ENCODE results near the gene CDK2AP2. TPM values are rescaled to one million over a fixed set of nuclear protein-coding genes. Genes with fewer than 3 reads are reported as not detected.
"Not testable (repeated sequence)": the region's sequence is repeated elsewhere in the genome, so short reads cannot be mapped to it uniquely, and the experiment has no call there.

Gene CDK2AP2
- total and polyA plus RNA-seq, 2 donors (not counting 3 experiments of a cell fraction or from before 2014, with no cell fraction given): 81.2 to 143 TPM

DNA sequence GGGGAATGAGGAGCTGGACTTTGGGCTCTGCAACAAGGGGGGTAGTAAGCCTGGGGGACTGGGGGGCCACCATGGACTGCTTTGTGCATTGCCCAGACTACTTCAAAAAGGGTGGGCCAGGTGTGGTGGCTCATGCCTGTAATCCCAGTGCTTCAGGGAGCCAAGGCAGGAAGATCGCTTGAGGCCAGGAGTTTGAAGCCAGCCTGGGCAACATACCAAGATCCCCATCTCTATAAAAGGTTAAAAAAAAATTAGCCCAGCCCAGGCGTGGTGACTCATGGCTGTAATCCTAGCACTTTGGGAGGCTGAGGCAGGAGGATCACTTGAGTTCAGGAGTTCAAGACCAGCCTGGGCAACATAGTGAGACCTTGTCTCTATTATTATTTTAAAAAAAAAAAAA lies 42.4 kb downstream of the CDK2AP2 start:
- H3K27ac ChIP-seq (ENCODE audit: insufficient read depth, low read depth, low read length); H3K79me2 ChIP-seq (ENCODE audit: control insufficient read depth, insufficient read depth, low read length); H2AFZ ChIP-seq (ENCODE audit: low read depth, low read length); BruUV-seq (replicated peaks); H3K27me3 ChIP-seq (ENCODE audit: control insufficient read depth in 2 of 2, insufficient read depth in 2 of 2, low read length in 2 of 2); dilution Hi-C loops (cut with MboI; ENCODE audit: extremely low pct_ligation_motif_present, low sequenced_read_pairs); FAIRE-seq; H3K4me3 ChIP-seq (replicated peaks in 1 of 3; ENCODE audit: insufficient read depth in 1 of 3, low read depth in 1 of 3, low read length in 3 of 3); H4K20me1 ChIP-seq (replicated peaks; ENCODE audit: control insufficient read depth, extremely low read depth, insufficient read depth, low read length); POLR2A ChIA-PET; H3K4me2 ChIP-seq (ENCODE audit: insufficient read depth, low read length); H3K9me3 ChIP-seq (replicated peaks; ENCODE audit: control insufficient read depth, insufficient read depth, low read length); H3K9me1 ChIP-seq (replicated peaks; ENCODE audit: control insufficient read depth, extremely low read depth, insufficient read depth, low read length); H3K36me3 ChIP-seq (ENCODE audit: control insufficient read depth in 2 of 2, extremely low read depth in 1 of 2, insufficient read depth in 2 of 2, low read length in 2 of 2); DNase-seq (ENCODE audit: low read depth, low spot score); H3K9ac ChIP-seq (replicated peaks; ENCODE audit: extremely low read depth, insufficient read depth, low read length): not testable (repeated sequence)
- intact Hi-C loops (cut with micrococcal nuclease): loop anchor here (2.0 to 5.0 kb wide), 2 partner anchors 45 to 97 kb away; no protein-coding TSS in a partner anchor
- CTCF ChIA-PET: interaction anchor here (0.8 kb wide), 1 partner anchor 64 kb away, joined by 4 read pairs; the partner anchor contains the start of gene PPP1CA
- H3K4me1 ChIP-seq (ENCODE audit: control insufficient read depth, extremely low read depth, insufficient read depth, low read length): peaks cover 19% of the 10 kb centered on the region

DNA sequence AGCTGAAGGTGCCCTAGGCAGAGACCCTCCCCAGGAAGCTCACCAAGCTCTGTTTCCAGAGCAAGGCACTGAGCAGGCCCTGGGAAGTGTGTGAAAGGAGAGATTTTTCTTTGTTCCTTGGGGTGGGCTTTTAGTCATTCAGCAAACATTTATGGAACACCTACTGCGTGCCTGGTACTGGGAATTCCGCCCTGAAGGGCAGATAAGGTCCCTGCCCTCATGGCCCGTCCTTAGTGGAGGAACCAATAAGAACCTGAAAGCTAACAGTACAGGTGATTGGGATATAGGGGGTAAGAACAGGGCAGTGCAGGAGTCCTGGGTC lies 42.8 kb downstream of the CDK2AP2 start:
- intact Hi-C loops (cut with micrococcal nuclease) (loop anchor here (2.0 to 5.0 kb wide), 2 partner anchors 44 to 97 kb away; no protein-coding TSS in a partner anchor), dilution Hi-C loops (cut with MboI; ENCODE audit: extremely low pct_ligation_motif_present, low sequenced_read_pairs) (no loop called here)
- Histone ChIP-seq H3K4me2 (ENCODE audit: insufficient read depth, low read length) (peak overlapping the region; percentile 68), H3K4me1 (ENCODE audit: control insufficient read depth, extremely low read depth, insufficient read depth, low read length) (peaks cover 19% of the 10 kb centered on the region), H3K9me1 (replicated peaks; ENCODE audit: control insufficient read depth, extremely low read depth, insufficient read depth, low read length) (no peaks in the 10 kb centered on the region), H3K4me3 (replicated peaks in 1 of 3; ENCODE audit: insufficient read depth in 1 of 3, low read depth in 1 of 3, low read length in 3 of 3) (peak overlapping the region; percentile 25 to 64 (median 41)), H3K36me3 (ENCODE audit: control insufficient read depth in 2 of 2, extremely low read depth in 1 of 2, insufficient read depth in 2 of 2, low read length in 2 of 2) (no peaks in the 10 kb centered on the region), H4K20me1 (replicated peaks; ENCODE audit: control insufficient read depth, extremely low read depth, insufficient read depth, low read length) (no peaks in the 10 kb centered on the region), H3K27me3 (ENCODE audit: control insufficient read depth in 2 of 2, insufficient read depth in 2 of 2, low read length in 2 of 2) (no peaks in the 10 kb centered on the region), H3K27ac (ENCODE audit: insufficient read depth, low read depth, low read length) (peak overlapping the region; percentile 30), H3K9me3 (replicated peaks; ENCODE audit: control insufficient read depth, insufficient read depth, low read length) (no peaks in the 10 kb centered on the region), H3K79me2 (ENCODE audit: control insufficient read depth, insufficient read depth, low read length) (no peaks in the 10 kb centered on the region), H3K9ac (replicated peaks; ENCODE audit: extremely low read depth, insufficient read depth, low read length) (peak overlapping the region; percentile 12), H2AFZ (ENCODE audit: low read depth, low read length) (no peak overlapping the region)
- DNase-seq (ENCODE audit: low read depth, low spot score) (no peak), FAIRE-seq (no peak)
- POLR2A ChIA-PET: no interaction called here
- TF ChIP-seq, protein P1, sequence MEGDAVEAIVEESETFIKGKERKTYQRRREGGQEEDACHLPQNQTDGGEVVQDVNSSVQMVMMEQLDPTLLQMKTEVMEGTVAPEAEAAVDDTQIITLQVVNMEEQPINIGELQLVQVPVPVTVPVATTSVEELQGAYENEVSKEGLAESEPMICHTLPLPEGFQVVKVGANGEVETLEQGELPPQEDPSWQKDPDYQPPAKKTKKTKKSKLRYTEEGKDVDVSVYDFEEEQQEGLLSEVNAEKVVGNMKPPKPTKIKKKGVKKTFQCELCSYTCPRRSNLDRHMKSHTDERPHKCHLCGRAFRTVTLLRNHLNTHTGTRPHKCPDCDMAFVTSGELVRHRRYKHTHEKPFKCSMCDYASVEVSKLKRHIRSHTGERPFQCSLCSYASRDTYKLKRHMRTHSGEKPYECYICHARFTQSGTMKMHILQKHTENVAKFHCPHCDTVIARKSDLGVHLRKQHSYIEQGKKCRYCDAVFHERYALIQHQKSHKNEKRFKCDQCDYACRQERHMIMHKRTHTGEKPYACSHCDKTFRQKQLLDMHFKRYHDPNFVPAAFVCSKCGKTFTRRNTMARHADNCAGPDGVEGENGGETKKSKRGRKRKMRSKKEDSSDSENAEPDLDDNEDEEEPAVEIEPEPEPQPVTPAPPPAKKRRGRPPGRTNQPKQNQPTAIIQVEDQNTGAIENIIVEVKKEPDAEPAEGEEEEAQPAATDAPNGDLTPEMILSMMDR (IDR thresholded peaks at IDR 0.05; ENCODE audit: extremely low read depth in 1 of 2, insufficient read depth in 1 of 2, low read depth in 1 of 2, low read length in 2 of 2): no peak
- peak; percentile 11 for TF ChIP-seq POLR2A (IDR thresholded peaks at IDR 0.05; ENCODE audit: low read depth, low read length)
- BruUV-seq (replicated peaks): no TSS peak
- CTCF ChIA-PET: interaction anchor here (0.8 kb wide), 1 partner anchor 63 kb away, joined by 4 read pairs; the partner anchor contains the start of gene PPP1CA

Data from endothelial cell of umbilical vein (primary cell).